Tibial nerve (tissue), 3 donors: Measurements from ENCODE around the gene RBMS3.

Experiments used
- CTCF ChIP-seq, 5 experiments: fragments of 200-600 bp in 3 of 5; fragments of 450-650 bp in 2 of 5; sonication (generic) in 3 of 5; IDR thresholded peaks; one replicate each; pipeline ENCODE4 v1.5.1; 2016 to 2019; ENCODE audit warnings: antibody characterized with exemption in 5 of 5, mild to moderate bottlenecking in 3 of 5, moderate library complexity in 2 of 5
- POLR2A ChIP-seq, 2 donors: fragments of 450-650 bp; IDR thresholded peaks; one replicate each; pipeline ENCODE4 v1.6.1; 2017; ENCODE audit warnings: antibody characterized with exemption in 2 of 2, mild to moderate bottlenecking in 2 of 2, moderate library complexity in 2 of 2

- TF ChIP-seq CTCF (IDR thresholded peaks at IDR 0.05) (no peak), POLR2A (IDR thresholded peaks at IDR 0.05) (no peak)
Observed at GRCh38 chr3:29475854-29476253, 195.0 kb downstream of the RBMS3 start.
